C4-2B (cell line): ENCODE data around the gene PPP3CA.

ENCODE experiments used
- H3K27ac ChIP-seq: fragments of 450-650 bp; 2 replicates; pipeline ENCODE4 v1.5.1; 2017
- CTCF ChIP-seq: fragments of 450-650 bp; conservative IDR thresholded peaks from 2 replicates; pipeline ENCODE4 v1.5.1; 2017; ENCODE audit warnings: mild to moderate bottlenecking
- ZFX ChIP-seq: fragments of 450-650 bp; IDR thresholded peaks from 2 replicates; pipeline ENCODE4 v1.6.1; 2017

The PPP3CA gene

GRCh38 chr4:101200561-101200960, 146.8 kb downstream of the PPP3CA start:
- TF ChIP-seq CTCF (no peak), ZFX (no peak)
- H3K27ac ChIP-seq = peak overlapping the region; percentile 43; the same call in 1 of the 2 replicates

- no peak for TF ChIP-seq ZFX
- TF ChIP-seq CTCF = no peak; the same call in 1 of the 2 replicates
- peak overlapping the region; percentile 43; the same call in 1 of the 2 replicates for H3K27ac ChIP-seq
Measured at GRCh38 chr4:101199507-101200285, 147.6 kb downstream of the PPP3CA start.

- peak overlapping the region; percentile 87; the same call in 1 of the 2 replicates for H3K27ac ChIP-seq
- TF ChIP-seq ZFX (no peak), CTCF (no peak)
Measured at GRCh38 chr4:101198682-101199339, 148.5 kb downstream of the PPP3CA start.

- TF ChIP-seq ZFX = no peak
- no peak for TF ChIP-seq CTCF
Measured at GRCh38 chr4:101197350-101197749, 150.0 kb downstream of the PPP3CA start.

GRCh38 chr4:101192244-101192643, 155.1 kb downstream of the PPP3CA start:
- H3K27ac ChIP-seq = peak overlapping the region; percentile 78
- no peak for TF ChIP-seq ZFX
- TF ChIP-seq CTCF = no peak

More at GRCh38 chr4:101197350-101197749, 150.0 kb downstream of the PPP3CA start:
- peak overlapping the region; percentile 70; the same call in 1 of the 2 replicates for H3K27ac ChIP-seq

- peak overlapping the region; percentile 78 for H3K27ac ChIP-seq
- no peak for TF ChIP-seq ZFX
- TF ChIP-seq CTCF = no peak
Measured at GRCh38 chr4:101191302-101192098, 155.8 kb downstream of the PPP3CA start.
